HFF-Myc (cell line): ENCODE measurements around the gene DPP7.
A peak's percentile ranks its signal among the peaks of the same experiment; 100 is the strongest.

Source experiments
- DNase-seq: peaks from one replicate; pipeline ENCODE4 v3.0.0-alpha.2; 2011; ENCODE audit warnings: low read depth; ENCODE audit errors: extremely low read depth
- H3K4me3 ChIP-seq: replicated peaks from 2 replicates; pipeline ENCODE4 v1.5.1; 2011; ENCODE audit warnings: low read depth, mild to moderate bottlenecking, control low read depth, low read length
- CTCF ChIP-seq: IDR thresholded peaks from 2 replicates; pipeline ENCODE4 v1.5.1; 2012; ENCODE audit warnings: mild to moderate bottlenecking, low read depth, low read length, control low read depth; ENCODE audit errors: missing control alignments

DPP7 gene

GRCh38 chr9:137087409-137087925 lies 27.1 kb downstream of the DPP7 start:
- DNase-seq, result no peak
- TF ChIP-seq CTCF, result no peak
- H3K4me3 ChIP-seq, result peak overlapping the region; percentile 81

GRCh38 chr9:137086531-137087408 lies 27.8 kb downstream of the DPP7 start, which contains the start of gene MAN1B1:
MAN1B1 (plus strand) TSS chr9:137086985; CDS start chr9:137087000, 15 bp downstream.
- DNase-seq, result peak; percentile 98
- no peak for TF ChIP-seq CTCF
- H3K4me3 ChIP-seq, result peak within 1 kb of the TSS; percentile 81

GRCh38 chr9:137085920-137086530 lies 28.5 kb downstream of the DPP7 start:
- H3K4me3 ChIP-seq, result peak overlapping the region; percentile 81
- no peak for DNase-seq
- no peak for TF ChIP-seq CTCF

GRCh38 chr9:137084526-137084925 lies 30.0 kb downstream of the DPP7 start:
- no peak for TF ChIP-seq CTCF
- no peak for DNase-seq
- H3K4me3 ChIP-seq, result no peak overlapping the region

- DNase-seq, result peak; percentile 89
- TF ChIP-seq CTCF, result no peak
- no peak overlapping the region for H3K4me3 ChIP-seq
Measured at GRCh38 chr9:137083394-137084004, 31.0 kb downstream of the DPP7 start.

GRCh38 chr9:137082925-137083290 lies 31.6 kb downstream of the DPP7 start:
- DNase-seq, result no peak
- no peak for TF ChIP-seq CTCF
- no peak overlapping the region for H3K4me3 ChIP-seq
